Tibial nerve (tissue), 4 donors: ENCODE data around the gene LETMD1. TPM values are rescaled to one million over a fixed set of nuclear protein-coding genes. Genes with fewer than 3 reads are reported as not detected.

Experiments
- DNase-seq, 2 donors: peaks; one replicate each; pipeline ENCODE4 v3.0.0-alpha.2; 2019; ENCODE audit warnings: low spot score in 2 of 2
- H3K27ac ChIP-seq, 4 donors: fragments of 200-600 bp; sonication (generic) in 3 of 4; one replicate each; pipeline ENCODE4 v1.5.1; 2017 to 2019; ENCODE audit warnings: mild to moderate bottlenecking in 1 of 4
- H3K27me3 ChIP-seq, 2 donors: fragments of 200-600 bp; sonication (generic) in 1 of 2; one replicate each; pipeline versions ENCODE4 v1.5.1 to v1.6.0; 2017 to 2019
- H3K36me3 ChIP-seq, 3 donors: fragments of 200-600 bp; sonication (generic); one replicate each; pipeline ENCODE4 v1.5.1; 2018 to 2019
- H3K4me1 ChIP-seq, 4 donors: fragments of 200-600 bp; sonication (generic) in 3 of 4; one replicate each; pipeline ENCODE4 v1.5.1; 2017 to 2019
- H3K4me3 ChIP-seq, 4 donors: fragments of 200-600 bp; sonication (generic) in 3 of 4; one replicate each; pipeline ENCODE4 v1.5.1; 2017 to 2019; ENCODE audit warnings: mild to moderate bottlenecking in 1 of 4, moderate library complexity in 1 of 4
- H3K9me3 ChIP-seq, 4 donors: fragments of 200-600 bp; sonication (generic) in 3 of 4; one replicate each; pipeline ENCODE4 v1.5.1; 2017 to 2019
- EP300 ChIP-seq, 2 donors: sonication (generic); formaldehyde crosslinking; IDR thresholded peaks; one replicate each; pipeline ENCODE4 v1.6.1; 2017; ENCODE audit warnings: antibody characterized with exemption in 2 of 2, mild to moderate bottlenecking in 1 of 2
- POLR2A ChIP-seq, 2 donors: fragments of 450-650 bp; IDR thresholded peaks; one replicate each; pipeline ENCODE4 v1.6.1; 2017; ENCODE audit warnings: antibody characterized with exemption in 2 of 2, mild to moderate bottlenecking in 2 of 2, moderate library complexity in 2 of 2
- WGBS, 2 donors: methylation state at CpG; one replicate each; pipeline ENCODE4 v1.1.5; 2018; 5-methylcytosine and 5-hydroxymethylcytosine counted together
- total RNA-seq, 4 donors: library from RNA; depleted of rRNA; stranded (reverse); fragments of >200 nt; gene quantifications; one replicate each; pipeline ENCODE4 v1.1.0, GENCODE V29; 2016
- TF ChIP-seq, protein P1 (sequence below), 5 experiments: fragments of 200-600 bp in 3 of 5; fragments of 450-650 bp in 2 of 5; sonication (generic) in 3 of 5; IDR thresholded peaks; one replicate each; pipeline ENCODE4 v1.5.1; 2016 to 2019; ENCODE audit warnings: antibody characterized with exemption in 5 of 5, mild to moderate bottlenecking in 3 of 5, moderate library complexity in 2 of 5

The LETMD1 gene
- total RNA-seq, 4 donors from 2014 or later = 52.3 to 72.4 (median 66.7) TPM

- TF ChIP-seq POLR2A (IDR thresholded peaks at IDR 0.05) (no peak), EP300 (IDR thresholded peaks at IDR 0.05) (no peak)
- TF ChIP-seq, protein P1, sequence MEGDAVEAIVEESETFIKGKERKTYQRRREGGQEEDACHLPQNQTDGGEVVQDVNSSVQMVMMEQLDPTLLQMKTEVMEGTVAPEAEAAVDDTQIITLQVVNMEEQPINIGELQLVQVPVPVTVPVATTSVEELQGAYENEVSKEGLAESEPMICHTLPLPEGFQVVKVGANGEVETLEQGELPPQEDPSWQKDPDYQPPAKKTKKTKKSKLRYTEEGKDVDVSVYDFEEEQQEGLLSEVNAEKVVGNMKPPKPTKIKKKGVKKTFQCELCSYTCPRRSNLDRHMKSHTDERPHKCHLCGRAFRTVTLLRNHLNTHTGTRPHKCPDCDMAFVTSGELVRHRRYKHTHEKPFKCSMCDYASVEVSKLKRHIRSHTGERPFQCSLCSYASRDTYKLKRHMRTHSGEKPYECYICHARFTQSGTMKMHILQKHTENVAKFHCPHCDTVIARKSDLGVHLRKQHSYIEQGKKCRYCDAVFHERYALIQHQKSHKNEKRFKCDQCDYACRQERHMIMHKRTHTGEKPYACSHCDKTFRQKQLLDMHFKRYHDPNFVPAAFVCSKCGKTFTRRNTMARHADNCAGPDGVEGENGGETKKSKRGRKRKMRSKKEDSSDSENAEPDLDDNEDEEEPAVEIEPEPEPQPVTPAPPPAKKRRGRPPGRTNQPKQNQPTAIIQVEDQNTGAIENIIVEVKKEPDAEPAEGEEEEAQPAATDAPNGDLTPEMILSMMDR (IDR thresholded peaks at IDR 0.05) = no peak
- no peaks in the 10 kb centered on the region for H3K36me3 ChIP-seq
- peak overlapping the region; percentile 60 to 97 (median 75) for H3K4me3 ChIP-seq
- no peaks in the 10 kb centered on the region for H3K9me3 ChIP-seq
- no peak for DNase-seq
- WGBS, 2 donors = 6% methylated on average over 9 of the region's 9 CpGs
- H3K4me1 ChIP-seq = peaks cover 0 to 58% (median 25%) of the 10 kb centered on the region in 4 donors
- no peaks in the 10 kb centered on the region for H3K27me3 ChIP-seq
- peak overlapping the region; percentile 90 to 98 (median 94) for H3K27ac ChIP-seq
These were observed 22.7 kb upstream of the LETMD1 start for GRCh38 chr12:51025338-51025835.

GRCh38 chr12:51025836-51026638 lies 22.1 kb upstream of the LETMD1 start, which contains the start of gene SLC11A2:
TSS of gene SLC11A2 (minus strand) at chr12:51026384. CDS start at chr12:51010728, 15,656 bp downstream.
- TF ChIP-seq POLR2A (IDR thresholded peaks at IDR 0.05) = peak; percentile 57 to 69
- TF ChIP-seq, protein P1 (IDR thresholded peaks at IDR 0.05) = peak in 1 of 5 experiments; percentile 41
- TF ChIP-seq EP300 (IDR thresholded peaks at IDR 0.05) = peak; percentile 50 to 87
- H3K9me3 ChIP-seq = no peaks in the 10 kb centered on the region
- H3K4me1 ChIP-seq = peaks cover 0 to 51% (median 22%) of the 10 kb centered on the region in 4 donors
- H3K27me3 ChIP-seq = no peaks in the 10 kb centered on the region
- DNase-seq = peak; percentile 90 to 93
- H3K36me3 ChIP-seq = no peaks in the 10 kb centered on the region
- WGBS, 2 donors = 1% methylated on average over 51 to 54 of the region's 74 CpGs
- peak within 1 kb of the TSS; percentile 60 to 97 (median 75) for H3K4me3 ChIP-seq
- peak within 1 kb of the TSS; percentile 90 to 98 (median 94) for H3K27ac ChIP-seq

DNA sequence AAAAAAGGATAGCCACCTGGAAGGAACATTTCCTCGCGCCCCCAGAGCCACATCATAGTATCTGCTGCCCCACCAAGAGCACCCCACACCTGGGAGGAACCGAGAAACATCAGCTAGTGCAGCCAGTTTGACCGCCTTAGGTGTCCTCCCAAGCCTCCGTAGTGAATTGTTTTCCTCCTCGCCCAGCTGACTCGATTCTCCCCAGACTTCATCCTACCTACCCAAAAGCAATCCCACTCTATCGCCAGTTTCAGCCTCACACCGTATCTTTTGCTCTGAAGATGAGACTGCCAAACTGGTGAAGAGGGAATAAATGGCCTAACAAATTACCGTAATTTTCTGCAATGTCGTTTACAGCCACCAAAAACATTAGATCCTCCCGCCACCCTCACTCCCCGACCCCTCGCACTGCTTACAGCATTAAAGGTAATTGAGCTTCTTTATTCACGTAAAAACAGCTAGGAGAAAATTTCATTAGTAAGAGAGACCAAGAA lies 20.7 kb upstream of the LETMD1 start:
- H3K4me3 ChIP-seq = no peak overlapping the region
- DNase-seq = no peak
- H3K27ac ChIP-seq = no peak overlapping the region
- H3K4me1 ChIP-seq = peaks cover 0 to 40% (median 14%) of the 10 kb centered on the region in 4 donors
- no peaks in the 10 kb centered on the region for H3K27me3 ChIP-seq
- H3K36me3 ChIP-seq = no peaks in the 10 kb centered on the region
- TF ChIP-seq EP300 (IDR thresholded peaks at IDR 0.05) = no peak
- TF ChIP-seq, protein P1 (IDR thresholded peaks at IDR 0.05) = no peak
- TF ChIP-seq POLR2A (IDR thresholded peaks at IDR 0.05) = no peak
- no peaks in the 10 kb centered on the region for H3K9me3 ChIP-seq
- WGBS, 2 donors = 93% methylated on average over 15 of the region's 15 CpGs

DNA sequence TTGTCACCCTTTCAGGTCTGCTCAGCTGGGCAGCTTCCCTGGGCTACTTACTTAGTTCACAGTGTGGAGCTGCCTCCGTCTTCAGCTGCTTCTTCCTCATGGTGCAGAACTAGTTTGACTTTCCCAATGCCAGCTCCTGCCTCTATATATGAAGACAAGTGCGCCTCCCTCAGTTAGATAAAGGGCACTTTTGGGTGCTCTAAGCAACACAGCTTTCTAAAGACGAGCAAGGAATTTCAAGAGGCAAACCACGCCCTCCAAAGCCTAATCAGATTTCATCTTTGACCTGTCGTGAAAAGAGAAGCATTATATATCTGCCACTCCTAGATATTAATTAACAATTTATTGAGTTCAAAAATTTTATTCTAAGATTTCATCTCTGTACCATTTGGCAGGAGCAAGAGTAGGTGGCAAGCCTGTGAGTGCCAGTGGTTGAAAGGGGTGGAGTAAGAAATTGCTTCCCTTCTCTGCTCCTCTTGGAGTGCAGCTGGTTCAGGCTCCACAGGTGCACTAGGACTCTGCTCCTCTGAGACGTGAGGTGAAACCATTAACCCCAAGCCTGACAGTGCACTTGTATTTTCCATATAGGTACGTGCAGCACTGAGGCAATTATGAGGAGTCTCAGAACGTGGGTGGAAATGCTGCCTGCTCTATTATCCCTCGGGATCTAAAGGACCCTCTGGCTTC lies 19.9 kb upstream of the LETMD1 start:
- peak in 1 of 2 donors; percentile 21 for DNase-seq
- no peak overlapping the region for H3K4me3 ChIP-seq

More for the DNA sequence above, 19.9 kb upstream of the LETMD1 start:
- no peaks in the 10 kb centered on the region for H3K36me3 ChIP-seq
- H3K4me1 ChIP-seq = peaks cover 0 to 32% (median 10%) of the 10 kb centered on the region in 4 donors
- H3K27ac ChIP-seq = no peak overlapping the region
- H3K9me3 ChIP-seq = no peaks in the 10 kb centered on the region
- H3K27me3 ChIP-seq = no peaks in the 10 kb centered on the region
- TF ChIP-seq, protein P1 (IDR thresholded peaks at IDR 0.05) = peak in 4 of 5 experiments; percentile 19 to 37 (median 24)
- TF ChIP-seq EP300 (IDR thresholded peaks at IDR 0.05) = no peak
- WGBS, 2 donors = 21 to 23% methylated on average over 9 of the region's 9 CpGs
